OCI-LY3 (cell line): ENCODE results near the gene DCLK1.

ENCODE experiments used
- H2AFZ ChIP-seq: fragments of 200-600, 300-600 bp; shearing (Covaris generic); 2 replicates; pipeline ENCODE4 v1.6.0; 2014; ENCODE audit warnings: antibody characterized with exemption, low read depth, low read length
- H3K27ac ChIP-seq: fragments of 200-600, 300-600 bp; sonication (generic); 2 replicates; pipeline ENCODE4 v1.5.1; 2014; ENCODE audit warnings: mild to moderate bottlenecking, low read length, moderate library complexity, mixed read lengths
- H3K27me3 ChIP-seq: fragments of 200-600, 300-600 bp; sonication (generic); 2 replicates; pipeline ENCODE4 v1.6.1; 2014; ENCODE audit warnings: low read depth, low read length, mixed read lengths
- H3K36me3 ChIP-seq: fragments of 200-600, 300-600 bp; sonication (generic); replicated peaks from 2 replicates; pipeline ENCODE3; 2014; ENCODE audit warnings: low read depth, low read length, mixed read lengths
- H3K4me1 ChIP-seq: fragments of 300-600, 200-600 bp; sonication (generic); 2 replicates; pipeline ENCODE4 v1.6.1; 2014; ENCODE audit warnings: low read length, mixed read lengths
- H3K4me2 ChIP-seq: fragments of 200-600, 300-600 bp; sonication (generic); 2 replicates; pipeline ENCODE4 v1.6.1; 2014; ENCODE audit warnings: low read length, mixed read lengths
- H3K4me3 ChIP-seq: fragments of 300-600, 200-600 bp; sonication (generic); 2 replicates; pipeline ENCODE4 v1.5.1; 2014; ENCODE audit warnings: antibody characterized with exemption, mild to moderate bottlenecking, low read length, moderate library complexity
- H3K79me2 ChIP-seq: fragments of 300-600, 200-600 bp; shearing (Covaris generic); 2 replicates; pipeline ENCODE4 v1.6.1; 2014; ENCODE audit warnings: mild to moderate bottlenecking, low read length, mixed read lengths
- H3K9ac ChIP-seq: fragments of 300-600, 200-600 bp; shearing (Covaris generic); 2 replicates; pipeline ENCODE4 v1.6.0; 2014; ENCODE audit warnings: mild to moderate bottlenecking, low read length, moderate library complexity
- H3K9me3 ChIP-seq: fragments of 200-600, 300-600 bp; shearing (Covaris generic); 2 replicates; pipeline ENCODE4 v1.6.1; 2014; ENCODE audit warnings: low read length, mixed read lengths; ENCODE audit not compliant: insufficient read depth
- H4K20me1 ChIP-seq: fragments of 200-600, 300-600 bp; sonication (generic); 2 replicates; pipeline ENCODE4 v1.6.1; 2016; ENCODE audit warnings: low read length, mixed read lengths; ENCODE audit not compliant: insufficient read depth
- CTCF ChIP-seq: fragments of 200-600, 300-600 bp; sonication (generic); IDR thresholded peaks from 2 replicates; pipeline ENCODE4 v1.5.1; 2014; ENCODE audit warnings: antibody characterized with exemption, low read length, low read depth
- EZH2phosphoT487 ChIP-seq: fragments of 200-600 bp; shearing (Covaris generic); IDR thresholded peaks from 2 replicates; pipeline ENCODE4 v1.6.1; 2018; ENCODE audit warnings: antibody characterized with exemption, mixed run types, low read depth

DCLK1 gene

GRCh38 chr13:35957996-35958395, 173.2 kb downstream of the DCLK1 start:
- H3K4me1 ChIP-seq = no peaks in the 10 kb centered on the region

GRCh38 chr13:35957241-35957731, 173.9 kb downstream of the DCLK1 start:
- no peak overlapping the region for H3K4me3 ChIP-seq
- no peaks in the 10 kb centered on the region for H4K20me1 ChIP-seq
- H3K4me1 ChIP-seq = no peaks in the 10 kb centered on the region
- H3K36me3 ChIP-seq = no peaks in the 10 kb centered on the region
- H3K9me3 ChIP-seq = no peaks in the 10 kb centered on the region
- H3K4me2 ChIP-seq = no peak overlapping the region
- no peak overlapping the region for H3K9ac ChIP-seq
- H2AFZ ChIP-seq = no peak overlapping the region
- TF ChIP-seq CTCF = no peak
- no peak for TF ChIP-seq EZH2phosphoT487
- H3K79me2 ChIP-seq = no peaks in the 10 kb centered on the region
- no peak overlapping the region for H3K27ac ChIP-seq
- H3K27me3 ChIP-seq = no peaks in the 10 kb centered on the region

More at GRCh38 chr13:35957996-35958395, 173.2 kb downstream of the DCLK1 start:
- Histone ChIP-seq H3K4me2 (no peak overlapping the region), H3K27me3 (no peaks in the 10 kb centered on the region), H3K36me3 (no peaks in the 10 kb centered on the region), H3K9me3 (no peaks in the 10 kb centered on the region), H3K79me2 (no peaks in the 10 kb centered on the region), H3K4me3 (no peak overlapping the region), H2AFZ (no peak overlapping the region), H4K20me1 (no peaks in the 10 kb centered on the region), H3K9ac (no peak overlapping the region), H3K27ac (no peak overlapping the region)
- TF ChIP-seq EZH2phosphoT487 (no peak), CTCF (no peak)

GRCh38 chr13:35956074-35956473, 175.1 kb downstream of the DCLK1 start:
- Histone ChIP-seq H3K4me1 (no peaks in the 10 kb centered on the region), H3K4me2 (no peak overlapping the region), H4K20me1 (no peaks in the 10 kb centered on the region), H2AFZ (no peak overlapping the region), H3K27ac (no peak overlapping the region), H3K9me3 (no peaks in the 10 kb centered on the region), H3K4me3 (no peak overlapping the region), H3K36me3 (no peaks in the 10 kb centered on the region), H3K9ac (no peak overlapping the region), H3K27me3 (no peaks in the 10 kb centered on the region), H3K79me2 (no peaks in the 10 kb centered on the region)
- no peak for TF ChIP-seq CTCF
- no peak for TF ChIP-seq EZH2phosphoT487

GRCh38 chr13:35954207-35954560, 177.0 kb downstream of the DCLK1 start:
- Histone ChIP-seq H3K79me2 (no peaks in the 10 kb centered on the region), H3K4me3 (no peak overlapping the region), H3K4me1 (no peaks in the 10 kb centered on the region), H3K9me3 (no peaks in the 10 kb centered on the region), H3K4me2 (no peak overlapping the region), H3K9ac (no peak overlapping the region), H2AFZ (no peak overlapping the region), H3K36me3 (no peaks in the 10 kb centered on the region), H4K20me1 (no peaks in the 10 kb centered on the region), H3K27ac (no peak overlapping the region), H3K27me3 (no peaks in the 10 kb centered on the region)
- TF ChIP-seq CTCF = no peak
- no peak for TF ChIP-seq EZH2phosphoT487
